HCT116 (cell line): Measurements from ENCODE around the gene ADAMTS4.

ENCODE experiments used
- CEBPB ChIP-seq: IDR thresholded peaks from 2 replicates; pipeline ENCODE4 v1.6.1; 2012; ENCODE audit warnings: low read depth
- CTCF ChIP-seq, 3 experiments: fragments of 200-600 bp in 1 of 3; sonication (generic) in 1 of 3; IDR thresholded peaks in 2 of 3; conservative IDR thresholded peaks in 1 of 3; 2 replicates each; pipeline ENCODE4 v1.5.1; 2012 to 2017; ENCODE audit warnings: low read depth in 2 of 3, low read length in 2 of 3, antibody characterized with exemption in 1 of 3, borderline replicate concordance in 1 of 3, control low read depth in 1 of 3, mild to moderate bottlenecking in 1 of 3, mixed read lengths in 1 of 3, mixed run types in 1 of 3, moderate library complexity in 1 of 3; ENCODE audit not compliant: insufficient read depth in 1 of 3
- EGR1 ChIP-seq: IDR thresholded peaks from 2 replicates; pipeline ENCODE4 v1.6.1; 2012; ENCODE audit warnings: low read depth
- EZH2 ChIP-seq: fragments of 200-600 bp; sonication (generic); IDR thresholded peaks from 2 replicates; pipeline ENCODE4 v1.6.1; 2017; ENCODE audit warnings: antibody characterized with exemption, mixed run types
- EZH2phosphoT487 ChIP-seq: fragments of 200-600 bp; IDR thresholded peaks from 2 replicates; pipeline ENCODE4 v1.6.1; 2018; ENCODE audit warnings: antibody characterized with exemption, borderline replicate concordance
- JUND ChIP-seq: IDR thresholded peaks from 2 replicates; pipeline ENCODE4 v1.6.1; 2012
- MAX ChIP-seq: IDR thresholded peaks from 2 replicates; pipeline ENCODE4 v1.6.1; 2012
- POLR2A ChIP-seq: IDR thresholded peaks from 2 replicates; pipeline ENCODE4 v1.7.0; 2011; ENCODE audit warnings: borderline replicate concordance; ENCODE audit not compliant: insufficient read depth, insufficient read length; ENCODE audit errors: extremely low read depth
- POLR2AphosphoS5 ChIP-seq: IDR thresholded peaks from 2 replicates; pipeline ENCODE4 v1.6.1; 2011; ENCODE audit warnings: mild to moderate bottlenecking, low read depth, low read length, moderate library complexity
- RAD21 ChIP-seq: IDR thresholded peaks from 2 replicates; pipeline ENCODE4 v1.6.1; 2012; ENCODE audit warnings: low read depth, mild to moderate bottlenecking
- SP1 ChIP-seq: IDR thresholded peaks from 2 replicates; pipeline ENCODE4 v1.6.1; 2012; ENCODE audit warnings: low read depth
- SRF ChIP-seq: IDR thresholded peaks from 2 replicates; pipeline ENCODE4 v1.6.1; 2012; ENCODE audit warnings: low read depth
- TCF7L2 ChIP-seq: IDR thresholded peaks from 2 replicates; pipeline ENCODE4 v1.7.0; 2011; ENCODE audit warnings: borderline replicate concordance, inconsistent platforms; ENCODE audit not compliant: insufficient read depth, insufficient read length; ENCODE audit errors: extremely low read depth
- ZFX ChIP-seq: fragments of 450-650 bp; IDR thresholded peaks from 2 replicates; pipeline ENCODE4 v1.6.1; 2017

- peak in 2 of 3 experiments; percentile 31 to 32; a peak in 2 of 6 replicates for TF ChIP-seq CTCF (IDR thresholded peaks at IDR 0.05 in 2 of 3, conservative IDR thresholded peaks at IDR 0.05 in 1 of 3; ENCODE audit: borderline replicate concordance in 1 of 3, insufficient read depth in 1 of 3, low read depth in 2 of 3, low read length in 2 of 3)
- TF ChIP-seq EGR1, result peak; percentile 93
- no peak for TF ChIP-seq SRF
- no peak for TF ChIP-seq CEBPB
- TF ChIP-seq POLR2AphosphoS5, result peak; percentile 95
- TF ChIP-seq TCF7L2, result no peak
- peak; percentile 76 for TF ChIP-seq POLR2A
- TF ChIP-seq JUND, result no peak
- TF ChIP-seq SP1, result no peak
- peak; percentile 71; the same call in 1 of the 2 replicates for TF ChIP-seq ZFX
- no peak for TF ChIP-seq MAX
- no peak for TF ChIP-seq EZH2
- no peak for TF ChIP-seq RAD21
- no peak for TF ChIP-seq EZH2phosphoT487
These were observed 3.2 kb upstream of the ADAMTS4 start, which contains the start of gene NDUFS2 for GRCh38 chr1:161201836-161202712.
